Measurements from ENCODE around the gene TOP3B. TPM values are rescaled to one million over a fixed set of nuclear protein-coding genes. Genes with fewer than 3 reads are reported as not detected.

TOP3B gene
- total and polyA plus RNA-seq, 2 donors from 2014 or later, result 8.1 to 26.7 TPM

GRCh38 chr22:21907638-21908522 lies 74.7 kb downstream of the TOP3B start:
- no peak for TF ChIP-seq CTCF (IDR thresholded peaks at IDR 0.05; ENCODE audit: borderline replicate concordance, extremely low read depth, insufficient read depth)
- no peak overlapping the region for H3K4me3 ChIP-seq (ENCODE audit: low read length in 3 of 3)
- no peaks in the 10 kb centered on the region for H3K4me1 ChIP-seq (ENCODE audit: control insufficient read depth in 2 of 3, insufficient read depth in 2 of 3, low read depth in 1 of 3, low read length in 3 of 3)
- DNase-seq, result no peak
- H3K27me3 ChIP-seq (ENCODE audit: control insufficient read depth, insufficient read depth, low read length), result no peaks in the 10 kb centered on the region
- no peaks in the 10 kb centered on the region for H3K9me3 ChIP-seq (ENCODE audit: control insufficient read depth in 2 of 3, insufficient read depth in 1 of 3, low read length in 3 of 3)
- intact Hi-C loops (cut with DNase I), result no loop called here
- H3K9ac ChIP-seq (ENCODE audit: low read length in 3 of 3), result no peak overlapping the region
- H3K36me3 ChIP-seq (ENCODE audit: control insufficient read depth in 2 of 3, insufficient read depth in 3 of 3, low read length in 3 of 3), result no peaks in the 10 kb centered on the region
- FAIRE-seq, result no peak
- no peak overlapping the region for H3K27ac ChIP-seq (ENCODE audit: low read depth in 2 of 2, low read length in 2 of 2)

Other genes starting within 250 kb of the TOP3B start
- gene YPEL1, start 247.0 kb downstream of the TOP3B start, total RNA-seq, result 6.1 TPM
- 2.2 TPM for gene YPEL1, start 247.0 kb downstream of the TOP3B start, polyA plus RNA-seq (ENCODE audit: insufficient read depth, low read depth, low replicate concordance)
- gene MAPK1, start 115.1 kb downstream of the TOP3B start, total RNA-seq, result 128 TPM
- 21.3 TPM for gene MAPK1, start 115.1 kb downstream of the TOP3B start, polyA plus RNA-seq (ENCODE audit: insufficient read depth, low read depth, low replicate concordance)
- 42.5 TPM for gene PPM1F, start 29.9 kb downstream of the TOP3B start, total RNA-seq
- gene PPM1F, start 29.9 kb downstream of the TOP3B start, polyA plus RNA-seq (ENCODE audit: insufficient read depth, low read depth, low replicate concordance), result 13.8 TPM

Data from kidney (tissue), 14 donors.